ENCODE measurements around the gene BEAN1.
"Not testable (repeated sequence)": the region's sequence is repeated elsewhere in the genome, so short reads cannot be mapped to it uniquely, and the experiment has no call there.

The BEAN1 gene

GRCh38 chr16:66441586-66442375 lies 14.7 kb downstream of the BEAN1 start:
- DNase-seq (ENCODE audit: low read depth): no peak

- DNase-seq (ENCODE audit: low read depth): no peak
Observed at GRCh38 chr16:66442502-66443268, 15.6 kb downstream of the BEAN1 start.

- DNase-seq (ENCODE audit: low read depth): no peak
Observed at GRCh38 chr16:66443269-66443652, 16.2 kb downstream of the BEAN1 start.

- DNase-seq (ENCODE audit: low read depth): no peak
Observed at GRCh38 chr16:66444049-66444481, 17.0 kb downstream of the BEAN1 start.

GRCh38 chr16:66446737-66447136 lies 19.6 kb downstream of the BEAN1 start:
- no peak for DNase-seq (ENCODE audit: low read depth)

- no peak for DNase-seq (ENCODE audit: low read depth)
Observed at GRCh38 chr16:66447491-66447890, 20.4 kb downstream of the BEAN1 start.

GRCh38 chr16:66451548-66451947 lies 24.5 kb downstream of the BEAN1 start:
- no peak for DNase-seq (ENCODE audit: low read depth)

GRCh38 chr16:66453230-66453629 lies 26.1 kb downstream of the BEAN1 start:
- DNase-seq (ENCODE audit: low read depth): not testable (repeated sequence)

- DNase-seq (ENCODE audit: low read depth): no peak
Observed at GRCh38 chr16:66454751-66455150, 27.7 kb downstream of the BEAN1 start.

GRCh38 chr16:66455970-66456369 lies 28.9 kb downstream of the BEAN1 start:
- no peak for DNase-seq (ENCODE audit: low read depth)

- DNase-seq (ENCODE audit: low read depth): no peak
Observed at GRCh38 chr16:66457888-66458287, 30.8 kb downstream of the BEAN1 start.

- DNase-seq (ENCODE audit: low read depth): no peak
Observed at GRCh38 chr16:66458292-66458691, 31.2 kb downstream of the BEAN1 start.

GRCh38 chr16:66458853-66459252 lies 31.8 kb downstream of the BEAN1 start:
- no peak for DNase-seq (ENCODE audit: low read depth)

- DNase-seq (ENCODE audit: low read depth): no peak
Observed at GRCh38 chr16:66459878-66460277, 32.8 kb downstream of the BEAN1 start.

GRCh38 chr16:66460703-66461102 lies 33.6 kb downstream of the BEAN1 start:
- no peak for DNase-seq (ENCODE audit: low read depth)

- DNase-seq (ENCODE audit: low read depth): no peak
Observed at GRCh38 chr16:66462912-66463311, 35.8 kb downstream of the BEAN1 start.

GRCh38 chr16:66465946-66466345 lies 38.9 kb downstream of the BEAN1 start:
- DNase-seq (ENCODE audit: low read depth): not testable (repeated sequence)

- not testable (repeated sequence) for DNase-seq (ENCODE audit: low read depth)
Observed at GRCh38 chr16:66466636-66467035, 39.5 kb downstream of the BEAN1 start.

- DNase-seq (ENCODE audit: low read depth): no peak
Observed at GRCh38 chr16:66467611-66468010, 40.5 kb downstream of the BEAN1 start.

- no peak for DNase-seq (ENCODE audit: low read depth)
Observed at GRCh38 chr16:66468321-66468965, 41.3 kb downstream of the BEAN1 start.

GRCh38 chr16:66469291-66469946 lies 42.3 kb downstream of the BEAN1 start:
- DNase-seq (ENCODE audit: low read depth): no peak

- no peak for DNase-seq (ENCODE audit: low read depth)
Observed at GRCh38 chr16:66469947-66470546, 43.0 kb downstream of the BEAN1 start.

Data from stimulated activated CD4-positive, alpha-beta T cell treated with anti-CD3 and anti-CD28 coated beads, Interleukin-2, amount 100 ng/mL, for 4 hours (primary cell).